ENCODE data around the gene DCAF12.

DNA sequence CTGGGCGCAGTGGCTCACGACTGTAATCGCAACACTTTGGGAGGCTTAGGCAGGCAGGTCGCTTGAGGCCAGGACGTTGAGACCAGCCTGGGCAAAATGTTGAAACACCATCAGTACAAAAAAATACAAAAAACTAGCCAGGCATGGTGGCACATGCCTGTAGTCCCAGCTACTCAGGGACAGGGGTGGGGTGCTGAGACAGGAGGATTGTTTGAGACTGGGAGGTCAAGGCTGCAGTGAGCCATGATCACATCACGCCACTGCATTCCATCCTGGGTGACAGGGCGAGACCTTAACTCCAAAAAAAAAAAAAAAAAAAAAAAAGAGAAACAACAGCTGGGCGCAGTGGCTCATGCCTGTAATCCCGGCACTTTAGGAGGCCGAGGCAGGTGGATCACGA, 23.7 kb downstream of the DCAF12 start:
- TF ChIP-seq, protein P1, sequence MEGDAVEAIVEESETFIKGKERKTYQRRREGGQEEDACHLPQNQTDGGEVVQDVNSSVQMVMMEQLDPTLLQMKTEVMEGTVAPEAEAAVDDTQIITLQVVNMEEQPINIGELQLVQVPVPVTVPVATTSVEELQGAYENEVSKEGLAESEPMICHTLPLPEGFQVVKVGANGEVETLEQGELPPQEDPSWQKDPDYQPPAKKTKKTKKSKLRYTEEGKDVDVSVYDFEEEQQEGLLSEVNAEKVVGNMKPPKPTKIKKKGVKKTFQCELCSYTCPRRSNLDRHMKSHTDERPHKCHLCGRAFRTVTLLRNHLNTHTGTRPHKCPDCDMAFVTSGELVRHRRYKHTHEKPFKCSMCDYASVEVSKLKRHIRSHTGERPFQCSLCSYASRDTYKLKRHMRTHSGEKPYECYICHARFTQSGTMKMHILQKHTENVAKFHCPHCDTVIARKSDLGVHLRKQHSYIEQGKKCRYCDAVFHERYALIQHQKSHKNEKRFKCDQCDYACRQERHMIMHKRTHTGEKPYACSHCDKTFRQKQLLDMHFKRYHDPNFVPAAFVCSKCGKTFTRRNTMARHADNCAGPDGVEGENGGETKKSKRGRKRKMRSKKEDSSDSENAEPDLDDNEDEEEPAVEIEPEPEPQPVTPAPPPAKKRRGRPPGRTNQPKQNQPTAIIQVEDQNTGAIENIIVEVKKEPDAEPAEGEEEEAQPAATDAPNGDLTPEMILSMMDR (IDR thresholded peaks at IDR 0.05; ENCODE audit: low read length), result no peak
- no peak for TF ChIP-seq EZH2 (optimal IDR thresholded peaks at IDR 0.05; ENCODE audit: low read depth, low read length)

All from MM.1S (cell line).